A673 (cell line): Measurements from ENCODE around the gene P2RY14.

ENCODE experiments used
- CTCF ChIP-seq: fragments of 300-800, 200-600 bp; sonication (generic); conservative IDR thresholded peaks from 2 replicates; pipeline ENCODE4 v1.5.1; 2017; ENCODE audit warnings: low read depth, mild to moderate bottlenecking, antibody characterized with exemption, low read length, moderate library complexity, mixed read lengths
- EZH2 ChIP-seq: fragments of 200-600 bp; sonication (generic); IDR thresholded peaks from 2 replicates; pipeline ENCODE4 v1.6.1; 2017; ENCODE audit warnings: borderline replicate concordance, low read depth, mild to moderate bottlenecking, mixed read lengths, antibody characterized with exemption, low read length; ENCODE audit not compliant: poor library complexity, severe bottlenecking

DNA sequence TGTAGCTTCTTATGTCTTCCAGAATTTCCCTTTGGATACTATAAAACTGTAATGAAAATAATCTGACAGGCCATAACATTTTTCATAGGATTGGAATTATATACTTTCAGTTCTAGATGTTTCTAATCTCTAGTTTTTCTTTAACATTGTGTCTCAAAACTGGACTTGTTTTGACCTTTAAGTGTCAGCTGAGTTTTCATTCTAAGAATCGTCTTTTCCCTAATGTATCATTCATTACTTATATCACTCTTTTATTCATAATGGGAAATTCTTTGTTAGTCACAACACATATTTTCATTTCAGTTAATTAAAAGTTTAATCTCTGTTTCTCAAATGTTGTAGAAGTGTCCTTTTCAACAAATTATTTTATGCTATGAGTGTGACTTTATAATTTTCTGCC lies 87.2 kb downstream of the P2RY14 start:
- TF ChIP-seq CTCF, result no peak
- TF ChIP-seq EZH2, result no peak
